Brain microvascular endothelial cell (primary cell): ENCODE data around the gene FAXC.

Experiments used
- DNase-seq: peaks from one replicate; pipeline ENCODE4 v3.0.0-alpha.2; 2020
- H3K27ac ChIP-seq: fragments of 250-450 bp; sonication (Bioruptor Pico); 2 replicates; pipeline ENCODE4 v1.5.1; 2020; ENCODE audit warnings: mild to moderate bottlenecking, moderate library complexity
- H3K27me3 ChIP-seq: fragments of 250-450 bp; sonication (Bioruptor Pico); replicated peaks from 2 replicates; pipeline ENCODE4 v1.5.1; 2020; ENCODE audit warnings: mild to moderate bottlenecking
- H3K36me3 ChIP-seq: fragments of 250-450 bp; sonication (Bioruptor Pico); replicated peaks from 2 replicates; pipeline ENCODE4 v1.5.1; 2020; ENCODE audit warnings: mild to moderate bottlenecking
- H3K4me3 ChIP-seq: 2 replicates; pipeline ENCODE4 v1.5.1; 2011; ENCODE audit warnings: low read depth, mild to moderate bottlenecking, control low read depth, low read length, moderate library complexity
- in situ Hi-C: cut with HindIII; loops from 2 replicates; pipeline ENCODE4 v1.10.0; 2017; ENCODE audit warnings: low sequenced_read_pairs, low pct_ligation_motif_present
- TF ChIP-seq, protein P1 (sequence below): IDR thresholded peaks from 2 replicates; pipeline ENCODE4 v1.5.1; 2011; ENCODE audit warnings: low read depth, mild to moderate bottlenecking, moderate library complexity, low read length, control low read depth, inconsistent platforms; ENCODE audit errors: missing control alignments

The FAXC gene

DNA sequence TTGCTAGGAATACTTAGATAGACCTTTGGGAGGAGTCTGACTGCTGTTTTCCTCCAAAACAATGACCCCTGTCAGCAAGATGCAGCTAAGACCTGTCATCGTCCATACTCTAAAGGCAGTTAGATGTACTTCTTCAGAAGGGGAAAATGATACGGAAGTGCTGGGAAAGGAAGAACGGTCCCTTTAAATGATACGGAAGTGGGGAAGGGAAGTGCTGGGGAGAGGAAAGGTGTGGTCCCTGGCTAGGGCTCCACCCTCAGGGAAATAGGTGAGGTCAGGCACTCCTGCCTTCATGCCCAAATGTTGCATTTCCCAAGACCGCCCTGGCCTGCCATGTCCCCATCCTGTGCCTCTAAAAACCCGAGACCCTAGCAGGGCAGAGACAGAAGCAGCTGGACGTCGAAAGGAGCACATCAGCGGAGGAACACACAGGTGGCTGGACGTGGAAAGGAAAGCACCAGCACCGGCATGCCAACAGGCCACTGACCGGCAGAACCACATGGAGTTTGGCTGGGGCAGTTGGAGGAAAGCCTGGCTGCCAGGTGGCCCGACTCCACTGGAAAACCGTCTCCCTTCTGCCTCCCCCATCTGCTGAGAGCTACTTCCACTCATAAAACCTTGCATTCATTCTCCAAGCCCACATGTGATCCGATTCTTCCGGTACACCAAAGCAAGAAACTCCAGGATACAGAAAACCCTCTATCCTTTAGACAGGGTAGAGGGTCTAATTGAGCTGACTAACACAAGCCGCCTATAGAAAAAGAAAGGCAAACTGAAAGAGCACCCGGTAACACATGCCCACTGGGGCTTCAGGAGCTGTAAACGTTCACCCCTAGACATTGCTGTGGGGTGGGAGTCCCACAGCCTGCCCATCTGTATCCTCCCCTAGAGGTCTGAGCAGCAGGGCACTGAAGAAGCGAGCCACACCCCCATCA lies 94.6 kb downstream of the FAXC start:
- no peak overlapping the region for H3K4me3 ChIP-seq
- no peaks in the 10 kb centered on the region for H3K36me3 ChIP-seq
- no peaks in the 10 kb centered on the region for H3K27me3 ChIP-seq
- no peak overlapping the region for H3K27ac ChIP-seq
- TF ChIP-seq, protein P1, sequence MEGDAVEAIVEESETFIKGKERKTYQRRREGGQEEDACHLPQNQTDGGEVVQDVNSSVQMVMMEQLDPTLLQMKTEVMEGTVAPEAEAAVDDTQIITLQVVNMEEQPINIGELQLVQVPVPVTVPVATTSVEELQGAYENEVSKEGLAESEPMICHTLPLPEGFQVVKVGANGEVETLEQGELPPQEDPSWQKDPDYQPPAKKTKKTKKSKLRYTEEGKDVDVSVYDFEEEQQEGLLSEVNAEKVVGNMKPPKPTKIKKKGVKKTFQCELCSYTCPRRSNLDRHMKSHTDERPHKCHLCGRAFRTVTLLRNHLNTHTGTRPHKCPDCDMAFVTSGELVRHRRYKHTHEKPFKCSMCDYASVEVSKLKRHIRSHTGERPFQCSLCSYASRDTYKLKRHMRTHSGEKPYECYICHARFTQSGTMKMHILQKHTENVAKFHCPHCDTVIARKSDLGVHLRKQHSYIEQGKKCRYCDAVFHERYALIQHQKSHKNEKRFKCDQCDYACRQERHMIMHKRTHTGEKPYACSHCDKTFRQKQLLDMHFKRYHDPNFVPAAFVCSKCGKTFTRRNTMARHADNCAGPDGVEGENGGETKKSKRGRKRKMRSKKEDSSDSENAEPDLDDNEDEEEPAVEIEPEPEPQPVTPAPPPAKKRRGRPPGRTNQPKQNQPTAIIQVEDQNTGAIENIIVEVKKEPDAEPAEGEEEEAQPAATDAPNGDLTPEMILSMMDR: no peak
- in situ Hi-C loops: no loop called here
- DNase-seq: no peak

DNA sequence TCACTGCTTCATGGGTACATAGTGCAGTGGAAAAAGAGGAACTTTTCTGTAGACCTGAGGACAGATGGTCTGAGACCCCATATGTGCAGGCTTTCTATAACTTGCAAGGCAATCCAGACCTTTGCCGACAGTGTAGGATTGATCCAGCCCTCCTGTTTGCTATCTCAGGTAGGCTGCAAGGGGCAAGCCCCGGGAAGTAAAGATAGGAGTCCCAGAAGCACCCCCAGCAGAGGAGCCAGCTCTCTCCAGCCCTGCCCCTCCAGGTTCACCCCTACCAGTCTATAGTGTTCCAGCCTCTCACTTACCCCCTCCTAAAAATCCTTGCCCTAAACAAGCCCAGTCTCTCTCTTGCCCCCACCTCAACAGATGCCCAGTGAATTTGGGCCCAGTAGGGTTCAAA lies 96.2 kb downstream of the FAXC start:
- in situ Hi-C loops: no loop called here
- DNase-seq: no peak
- TF ChIP-seq, protein P1: no peak
- Histone ChIP-seq H3K4me3 (no peak overlapping the region), H3K27me3 (no peaks in the 10 kb centered on the region), H3K27ac (no peak overlapping the region), H3K36me3 (no peaks in the 10 kb centered on the region)

DNA sequence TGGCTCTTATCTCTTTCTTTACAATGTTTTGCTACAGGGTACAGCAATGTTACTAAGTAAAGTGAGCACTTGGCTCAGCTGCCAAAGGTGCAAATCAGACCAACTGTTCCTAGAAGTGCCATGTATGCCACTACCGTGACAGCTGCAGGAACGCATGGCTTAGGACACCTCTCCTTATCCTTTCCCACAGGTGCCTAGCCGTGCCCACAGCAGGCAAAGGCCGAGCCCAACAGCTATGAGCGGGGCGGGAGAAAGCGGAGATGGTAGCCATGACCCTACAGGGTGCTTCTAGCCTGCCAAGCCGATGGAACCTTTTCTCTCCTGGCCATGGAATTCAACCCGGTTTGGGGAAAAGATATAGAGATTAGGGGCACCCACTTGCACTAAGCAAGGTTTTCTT lies 97.1 kb downstream of the FAXC start:
- no peaks in the 10 kb centered on the region for H3K36me3 ChIP-seq
- DNase-seq: no peak
- no peak overlapping the region for H3K27ac ChIP-seq
- TF ChIP-seq, protein P1: no peak
- H3K4me3 ChIP-seq: no peak overlapping the region
- H3K27me3 ChIP-seq: no peaks in the 10 kb centered on the region
- in situ Hi-C loops: no loop called here

DNA sequence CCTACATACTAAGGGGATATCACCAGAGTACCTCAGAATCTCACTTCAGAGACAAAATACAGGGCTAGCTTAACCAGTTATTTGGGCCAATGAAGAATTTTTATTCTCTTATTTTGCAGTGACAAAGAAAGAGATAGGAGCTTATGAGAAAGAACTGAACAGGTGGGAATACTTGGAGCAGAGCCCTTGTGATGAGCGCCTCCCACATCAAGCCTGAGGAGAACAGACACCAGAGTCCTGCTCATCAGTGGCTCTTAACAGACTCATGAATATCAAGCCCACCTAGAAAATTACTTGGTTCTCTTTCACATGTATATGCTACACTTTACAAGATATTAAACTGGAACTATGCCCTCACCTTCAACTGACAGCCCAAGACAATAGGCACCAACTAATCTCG lies 99.0 kb downstream of the FAXC start:
- Histone ChIP-seq H3K27ac (no peak overlapping the region), H3K27me3 (no peaks in the 10 kb centered on the region), H3K36me3 (no peaks in the 10 kb centered on the region), H3K4me3 (no peak overlapping the region)
- in situ Hi-C loops: no loop called here
- DNase-seq: no peak
- TF ChIP-seq, protein P1: no peak

DNA sequence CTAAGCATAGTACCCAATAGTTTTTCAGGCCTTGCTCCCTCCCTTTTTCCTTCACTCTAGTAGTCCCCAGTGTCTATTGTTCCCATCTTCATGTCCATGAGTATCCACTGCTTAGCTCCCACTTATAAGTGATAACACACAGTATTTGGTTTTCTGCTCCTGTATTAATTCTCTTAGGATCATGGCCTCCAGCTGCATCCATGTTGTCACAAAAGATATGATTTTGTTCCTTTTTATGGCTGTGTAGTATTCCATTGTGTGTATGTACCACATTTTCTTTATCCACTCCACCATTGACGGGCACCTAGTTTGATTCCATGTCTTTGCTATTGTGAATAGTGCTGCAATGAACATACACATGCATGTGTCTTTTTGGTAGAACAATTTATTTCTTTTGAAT lies 102.9 kb downstream of the FAXC start:
- no peak for DNase-seq
- H3K27ac ChIP-seq: no peak overlapping the region
- TF ChIP-seq, protein P1: no peak
- H3K36me3 ChIP-seq: no peaks in the 10 kb centered on the region
- H3K4me3 ChIP-seq: no peak overlapping the region
- no peaks in the 10 kb centered on the region for H3K27me3 ChIP-seq
- in situ Hi-C loops: no loop called here
